Mammary epithelial cell (primary cell): ENCODE data around the gene ATF6.

Experiments
- EZH2 ChIP-seq: IDR thresholded peaks from 2 replicates; pipeline ENCODE4 v1.6.1; 2012; ENCODE audit warnings: low read length, inconsistent platforms, borderline replicate concordance
- TF ChIP-seq, protein P1 (sequence below), 2 donors: IDR thresholded peaks in 1 of 2; conservative IDR thresholded peaks in 1 of 2; 2 replicates each; pipeline ENCODE4 v1.5.1; 2011 to 2012; ENCODE audit warnings: inconsistent platforms in 2 of 2, low read length in 2 of 2, mild to moderate bottlenecking in 2 of 2, control low read depth in 1 of 2, low read depth in 1 of 2; ENCODE audit not compliant: insufficient read depth in 1 of 2; ENCODE audit errors: extremely low read depth in 1 of 2

- TF ChIP-seq, protein P1, sequence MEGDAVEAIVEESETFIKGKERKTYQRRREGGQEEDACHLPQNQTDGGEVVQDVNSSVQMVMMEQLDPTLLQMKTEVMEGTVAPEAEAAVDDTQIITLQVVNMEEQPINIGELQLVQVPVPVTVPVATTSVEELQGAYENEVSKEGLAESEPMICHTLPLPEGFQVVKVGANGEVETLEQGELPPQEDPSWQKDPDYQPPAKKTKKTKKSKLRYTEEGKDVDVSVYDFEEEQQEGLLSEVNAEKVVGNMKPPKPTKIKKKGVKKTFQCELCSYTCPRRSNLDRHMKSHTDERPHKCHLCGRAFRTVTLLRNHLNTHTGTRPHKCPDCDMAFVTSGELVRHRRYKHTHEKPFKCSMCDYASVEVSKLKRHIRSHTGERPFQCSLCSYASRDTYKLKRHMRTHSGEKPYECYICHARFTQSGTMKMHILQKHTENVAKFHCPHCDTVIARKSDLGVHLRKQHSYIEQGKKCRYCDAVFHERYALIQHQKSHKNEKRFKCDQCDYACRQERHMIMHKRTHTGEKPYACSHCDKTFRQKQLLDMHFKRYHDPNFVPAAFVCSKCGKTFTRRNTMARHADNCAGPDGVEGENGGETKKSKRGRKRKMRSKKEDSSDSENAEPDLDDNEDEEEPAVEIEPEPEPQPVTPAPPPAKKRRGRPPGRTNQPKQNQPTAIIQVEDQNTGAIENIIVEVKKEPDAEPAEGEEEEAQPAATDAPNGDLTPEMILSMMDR (conservative IDR thresholded peaks at IDR 0.05 in 1 of 2, IDR thresholded peaks at IDR 0.05 in 1 of 2; ENCODE audit: extremely low read depth in 1 of 2, insufficient read depth in 1 of 2, low read depth in 1 of 2, low read length in 2 of 2) = no peak
- no peak for TF ChIP-seq EZH2
These were observed 153.1 kb downstream of the ATF6 start for GRCh38 chr1:161919229-161919628.
